ENCODE measurements around the gene NBEAL2. TPM values are rescaled to one million over a fixed set of nuclear protein-coding genes. Genes with fewer than 3 reads are reported as not detected.

NBEAL2 gene
- total RNA-seq, 4 donors from 2014 or later = 12.3 to 23.2 (median 20.4) TPM

DNA sequence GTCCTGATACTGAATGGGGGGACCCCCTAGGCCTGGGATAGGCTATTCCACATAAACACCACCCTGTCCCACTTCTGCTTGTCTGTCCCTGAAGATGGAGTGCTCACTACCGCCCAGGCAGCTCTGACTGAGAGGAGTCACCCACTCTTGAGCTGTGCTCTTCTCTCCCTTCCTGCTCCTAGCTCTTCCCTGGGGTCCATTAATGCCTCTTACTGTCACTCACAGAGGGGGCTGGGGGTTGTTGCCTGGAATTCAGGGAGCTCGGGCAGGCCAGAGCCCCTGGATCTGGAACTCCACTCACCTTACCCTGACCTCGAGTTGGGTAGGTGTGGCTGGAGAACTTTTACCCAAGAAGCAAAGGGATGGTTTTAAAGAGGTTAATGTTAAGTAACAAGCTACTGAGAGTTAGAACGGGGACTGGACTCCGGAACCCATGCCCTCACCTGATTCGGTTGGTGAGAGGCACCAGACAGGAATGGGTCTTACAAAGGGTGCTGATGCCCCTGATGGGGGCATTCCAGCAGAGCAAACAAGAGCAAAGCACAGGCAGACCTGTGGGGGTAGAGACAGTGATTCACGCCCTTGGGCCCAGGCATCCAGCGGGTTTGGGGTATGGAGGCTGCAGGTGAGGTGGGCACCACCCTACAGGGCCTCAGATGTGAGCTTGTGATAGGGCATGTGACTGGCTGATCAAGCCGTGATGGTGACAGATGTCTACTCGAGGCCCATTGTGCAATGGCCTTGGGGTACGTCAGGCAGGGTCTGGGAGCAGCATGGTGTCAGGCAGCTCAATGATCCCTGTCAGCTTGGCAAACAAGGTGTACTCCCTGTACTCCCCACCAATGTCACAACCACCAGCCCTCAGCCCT, 5.4 kb downstream of the NBEAL2 start:
- no peak for TF ChIP-seq POLR2A (IDR thresholded peaks at IDR 0.05)
- no peak for TF ChIP-seq POLR2AphosphoS5 (IDR thresholded peaks at IDR 0.05)
- TF ChIP-seq, protein P1, sequence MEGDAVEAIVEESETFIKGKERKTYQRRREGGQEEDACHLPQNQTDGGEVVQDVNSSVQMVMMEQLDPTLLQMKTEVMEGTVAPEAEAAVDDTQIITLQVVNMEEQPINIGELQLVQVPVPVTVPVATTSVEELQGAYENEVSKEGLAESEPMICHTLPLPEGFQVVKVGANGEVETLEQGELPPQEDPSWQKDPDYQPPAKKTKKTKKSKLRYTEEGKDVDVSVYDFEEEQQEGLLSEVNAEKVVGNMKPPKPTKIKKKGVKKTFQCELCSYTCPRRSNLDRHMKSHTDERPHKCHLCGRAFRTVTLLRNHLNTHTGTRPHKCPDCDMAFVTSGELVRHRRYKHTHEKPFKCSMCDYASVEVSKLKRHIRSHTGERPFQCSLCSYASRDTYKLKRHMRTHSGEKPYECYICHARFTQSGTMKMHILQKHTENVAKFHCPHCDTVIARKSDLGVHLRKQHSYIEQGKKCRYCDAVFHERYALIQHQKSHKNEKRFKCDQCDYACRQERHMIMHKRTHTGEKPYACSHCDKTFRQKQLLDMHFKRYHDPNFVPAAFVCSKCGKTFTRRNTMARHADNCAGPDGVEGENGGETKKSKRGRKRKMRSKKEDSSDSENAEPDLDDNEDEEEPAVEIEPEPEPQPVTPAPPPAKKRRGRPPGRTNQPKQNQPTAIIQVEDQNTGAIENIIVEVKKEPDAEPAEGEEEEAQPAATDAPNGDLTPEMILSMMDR (IDR thresholded peaks at IDR 0.05) = no peak
- TF ChIP-seq EP300 (IDR thresholded peaks at IDR 0.05) = no peak
- WGBS, 2 donors (ENCODE audit: low coverage in 1 of 2) = 94% methylated on average over 5 of the region's 11 CpGs; no CpG with 5 or more reads in 1 of the 2 donors
- H3K27ac ChIP-seq = no peak overlapping the region
- H3K4me3 ChIP-seq = no peak overlapping the region
- H3K36me3 ChIP-seq = peaks cover 0 to 17% of the 10 kb centered on the region in 2 donors
- H3K27me3 ChIP-seq = no peaks in the 10 kb centered on the region
- peaks cover 0 to 49% (median 10%) of the 10 kb centered on the region in 3 donors for H3K4me1 ChIP-seq
- no peaks in the 10 kb centered on the region for H3K9me3 ChIP-seq
- no peak for ATAC-seq

DNA sequence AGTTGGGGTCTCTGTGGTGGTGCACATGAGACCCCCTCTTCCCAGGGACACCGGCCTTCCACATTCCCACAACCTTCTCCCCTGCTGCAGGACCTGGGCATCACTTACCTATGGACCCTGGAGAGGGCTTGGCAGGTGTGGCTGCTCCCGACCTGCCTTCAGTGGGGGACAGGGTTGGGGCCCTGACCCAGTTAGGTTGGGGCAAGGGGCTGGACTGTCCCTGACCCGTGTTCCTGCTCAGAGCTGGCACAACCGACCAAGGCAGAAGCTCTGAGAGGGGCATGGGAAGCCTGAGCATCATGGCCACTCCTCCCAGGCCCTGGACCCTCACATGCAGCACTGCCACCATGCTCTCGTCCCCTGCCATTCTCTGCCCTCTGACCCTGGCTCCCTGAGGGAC, 6.1 kb downstream of the NBEAL2 start:
- peaks cover 0 to 42% (median 4%) of the 10 kb centered on the region in 3 donors for H3K4me1 ChIP-seq
- TF ChIP-seq, protein P1 (IDR thresholded peaks at IDR 0.05) = no peak
- TF ChIP-seq POLR2A (IDR thresholded peaks at IDR 0.05) (no peak), POLR2AphosphoS5 (IDR thresholded peaks at IDR 0.05) (no peak), EP300 (IDR thresholded peaks at IDR 0.05) (no peak)
- H3K4me3 ChIP-seq = no peak overlapping the region
- H3K27me3 ChIP-seq = no peaks in the 10 kb centered on the region
- no peak for ATAC-seq
- H3K27ac ChIP-seq = no peak overlapping the region
- H3K9me3 ChIP-seq = no peaks in the 10 kb centered on the region
- peaks cover 0 to 22% of the 10 kb centered on the region in 2 donors for H3K36me3 ChIP-seq
- WGBS, 2 donors (ENCODE audit: low coverage in 1 of 2) = 100% methylated on average over 1 of the region's 5 CpGs; no CpG with 5 or more reads in 1 of the 2 donors

DNA sequence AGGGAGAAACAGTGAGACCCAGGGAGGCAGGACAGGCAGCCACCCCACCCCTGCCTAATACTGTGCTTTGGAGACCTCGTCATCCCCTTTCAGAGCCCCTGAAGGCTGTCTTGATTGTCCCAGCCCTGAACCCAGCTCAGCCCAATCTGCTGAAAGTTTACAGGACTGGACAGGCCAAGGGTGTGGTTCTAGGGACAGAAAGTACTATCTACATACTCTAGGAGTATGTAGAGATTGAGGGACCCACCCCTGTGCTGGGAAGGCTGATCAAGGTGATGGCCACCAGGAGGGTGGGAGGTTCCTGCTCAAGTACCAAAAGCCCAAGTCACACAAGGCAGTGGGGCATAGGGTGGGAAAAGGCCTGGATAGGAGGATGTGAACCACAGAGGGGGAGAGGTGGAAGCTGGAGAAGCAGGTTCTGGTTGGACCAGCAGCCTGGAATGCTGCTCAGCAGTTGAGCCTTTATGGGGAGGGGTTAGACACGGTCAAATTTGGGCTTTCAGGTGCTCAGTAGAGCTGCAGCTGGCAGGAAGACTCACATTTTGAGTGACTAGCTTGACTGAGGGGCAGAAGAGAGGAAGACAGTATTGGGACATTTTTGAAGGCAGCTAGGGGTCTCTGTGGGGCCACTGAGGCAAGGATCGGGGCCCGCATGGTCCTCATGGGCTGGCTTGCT, 6.7 kb downstream of the NBEAL2 start:
- WGBS, 2 donors (ENCODE audit: low coverage in 1 of 2) = 80% methylated on average over 2 of the region's 4 CpGs; no CpG with 5 or more reads in 1 of the 2 donors
- H3K4me1 ChIP-seq = peaks cover 0 to 36% (median 3%) of the 10 kb centered on the region in 3 donors

DNA sequence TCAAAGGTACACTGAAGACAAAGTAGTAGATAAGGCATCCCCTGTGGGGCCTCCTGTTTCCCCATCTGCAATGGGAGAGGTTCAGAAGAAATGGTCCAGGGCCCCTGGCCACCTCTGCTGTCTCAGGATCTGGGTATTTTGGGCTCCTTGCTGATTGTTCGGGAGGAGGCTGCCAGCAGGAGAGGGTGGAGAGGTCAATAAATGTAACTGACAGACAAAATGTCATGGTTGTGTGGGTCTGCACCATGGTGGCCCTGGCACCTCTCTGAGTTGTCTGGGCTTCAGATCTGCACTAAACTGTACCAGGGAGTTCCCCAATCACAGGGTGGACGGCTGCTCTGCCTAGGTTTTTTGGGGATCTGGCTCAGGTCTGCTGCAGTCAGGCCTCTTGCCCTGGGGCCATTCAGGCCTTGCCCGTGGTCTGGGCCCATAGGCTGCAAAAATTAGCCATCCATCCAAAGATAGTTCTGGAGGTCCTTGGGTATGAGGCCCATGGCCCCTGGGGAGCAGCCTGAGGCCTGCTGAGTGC, 7.4 kb downstream of the NBEAL2 start:
- 83% methylated on average over 1 of the region's 3 CpGs; no CpG with 5 or more reads in 1 of the 2 donors for WGBS, 2 donors (ENCODE audit: low coverage in 1 of 2)
- H3K36me3 ChIP-seq = peaks cover 0 to 34% of the 10 kb centered on the region in 2 donors
- no peaks in the 10 kb centered on the region for H3K9me3 ChIP-seq
- peak overlapping the region in 1 of 4 donors; percentile 9 for H3K27ac ChIP-seq
- no peaks in the 10 kb centered on the region for H3K27me3 ChIP-seq
- TF ChIP-seq EP300 (IDR thresholded peaks at IDR 0.05) (no peak), POLR2A (IDR thresholded peaks at IDR 0.05) (no peak), POLR2AphosphoS5 (IDR thresholded peaks at IDR 0.05) (no peak)
- TF ChIP-seq, protein P1 (IDR thresholded peaks at IDR 0.05) = no peak
- H3K4me1 ChIP-seq = peaks cover 0 to 31% (median 3%) of the 10 kb centered on the region in 3 donors
- ATAC-seq = no peak
- H3K4me3 ChIP-seq = no peak overlapping the region

More for the DNA sequence above, 6.7 kb downstream of the NBEAL2 start:
- H3K36me3 ChIP-seq = peaks cover 0 to 28% of the 10 kb centered on the region in 2 donors
- ATAC-seq = no peak
- no peaks in the 10 kb centered on the region for H3K9me3 ChIP-seq
- no peak for TF ChIP-seq EP300 (IDR thresholded peaks at IDR 0.05)
- TF ChIP-seq POLR2A (IDR thresholded peaks at IDR 0.05) = no peak
- TF ChIP-seq, protein P1 (IDR thresholded peaks at IDR 0.05) = no peak
- TF ChIP-seq POLR2AphosphoS5 (IDR thresholded peaks at IDR 0.05) = no peak
- no peaks in the 10 kb centered on the region for H3K27me3 ChIP-seq
- no peak overlapping the region for H3K4me3 ChIP-seq
- peak overlapping the region in 1 of 4 donors; percentile 4 for H3K27ac ChIP-seq
